ENCODE results near the gene ENTREP3.

GRCh38 chr1:155251566-155251965 is 3.7 kb downstream of the ENTREP3 start:
- TF ChIP-seq, protein P1, sequence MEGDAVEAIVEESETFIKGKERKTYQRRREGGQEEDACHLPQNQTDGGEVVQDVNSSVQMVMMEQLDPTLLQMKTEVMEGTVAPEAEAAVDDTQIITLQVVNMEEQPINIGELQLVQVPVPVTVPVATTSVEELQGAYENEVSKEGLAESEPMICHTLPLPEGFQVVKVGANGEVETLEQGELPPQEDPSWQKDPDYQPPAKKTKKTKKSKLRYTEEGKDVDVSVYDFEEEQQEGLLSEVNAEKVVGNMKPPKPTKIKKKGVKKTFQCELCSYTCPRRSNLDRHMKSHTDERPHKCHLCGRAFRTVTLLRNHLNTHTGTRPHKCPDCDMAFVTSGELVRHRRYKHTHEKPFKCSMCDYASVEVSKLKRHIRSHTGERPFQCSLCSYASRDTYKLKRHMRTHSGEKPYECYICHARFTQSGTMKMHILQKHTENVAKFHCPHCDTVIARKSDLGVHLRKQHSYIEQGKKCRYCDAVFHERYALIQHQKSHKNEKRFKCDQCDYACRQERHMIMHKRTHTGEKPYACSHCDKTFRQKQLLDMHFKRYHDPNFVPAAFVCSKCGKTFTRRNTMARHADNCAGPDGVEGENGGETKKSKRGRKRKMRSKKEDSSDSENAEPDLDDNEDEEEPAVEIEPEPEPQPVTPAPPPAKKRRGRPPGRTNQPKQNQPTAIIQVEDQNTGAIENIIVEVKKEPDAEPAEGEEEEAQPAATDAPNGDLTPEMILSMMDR (IDR thresholded peaks at IDR 0.05) = no peak
- no peak for TF ChIP-seq POLR2A (IDR thresholded peaks at IDR 0.05)
